OCI-LY7 (cell line): ENCODE results near the gene PAK1. TPM values are rescaled to one million over a fixed set of nuclear protein-coding genes. Genes with fewer than 3 reads are reported as not detected.

Experiments used
- BruUV-seq: library from RNA; stranded (reverse); fragments of 400-500 nt; replicated peaks from 2 replicates; lab custom pipeline; 2021; lab: Mats Ljungman, UMichigan
- CTCF ChIA-PET: fragments of 300-600 bp; sonication (Branson Sonifier 250); formaldehyde crosslinking; loops from one replicate; lab custom pipeline; 2022; ENCODE audit warnings: antibody characterized with exemption; ENCODE audit not compliant: unreplicated experiment; lab: Charles Lee
- POLR2A ChIA-PET: fragments of 300-600 bp; sonication (Branson Sonifier 250); formaldehyde crosslinking; loops from one replicate; lab custom pipeline; 2022; ENCODE audit warnings: antibody characterized with exemption; lab: Charles Lee
- DNase-seq: peaks from one replicate; pipeline ENCODE4 v3.0.0-alpha.2; 2015; ENCODE audit warnings: low spot score
- H2AFZ ChIP-seq: fragments of 200-600 bp; sonication (generic), shearing (Covaris generic); 2 replicates; pipeline ENCODE4 v1.6.1; 2014; ENCODE audit warnings: mild to moderate bottlenecking, antibody characterized with exemption, low read length, moderate library complexity
- H3K27ac ChIP-seq: fragments of 200-600 bp; sonication (generic); 2 replicates; pipeline ENCODE4 v1.5.1; 2014; ENCODE audit warnings: mixed run types, low read depth, mild to moderate bottlenecking, moderate library complexity, low read length, inconsistent platforms; ENCODE audit not compliant: poor library complexity, severe bottlenecking
- H3K36me3 ChIP-seq: fragments of 200-600 bp; sonication (generic); 2 replicates; pipeline ENCODE4 v1.6.1; 2014; ENCODE audit warnings: mild to moderate bottlenecking, antibody characterized with exemption, low read length, moderate library complexity, mixed read lengths; ENCODE audit not compliant: insufficient read depth
- H3K4me1 ChIP-seq: fragments of 200-600 bp; sonication (generic); 2 replicates; pipeline ENCODE4 v1.5.1; 2014; ENCODE audit warnings: mild to moderate bottlenecking, low read length; ENCODE audit not compliant: insufficient read depth, poor library complexity, severe bottlenecking
- H3K4me2 ChIP-seq: fragments of 200-600 bp; sonication (generic); 2 replicates; pipeline ENCODE4 v1.6.1; 2014; ENCODE audit warnings: mild to moderate bottlenecking, low read length
- H3K4me3 ChIP-seq: fragments of 200-600 bp; sonication (generic); 2 replicates; pipeline ENCODE4 v1.5.1; 2014; ENCODE audit warnings: mild to moderate bottlenecking, low read depth, low read length; ENCODE audit not compliant: poor library complexity, severe bottlenecking
- H3K79me2 ChIP-seq: fragments of 200-600 bp; sonication (generic); 2 replicates; pipeline ENCODE4 v1.6.1; 2016; ENCODE audit warnings: low read depth, mild to moderate bottlenecking, low read length, moderate library complexity, mixed read lengths; ENCODE audit not compliant: insufficient read depth
- H3K9me2 ChIP-seq: fragments of 200-600 bp; sonication (generic); 2 replicates; pipeline ENCODE4 v1.6.1; 2016; ENCODE audit warnings: mild to moderate bottlenecking, low read length, mixed read lengths; ENCODE audit not compliant: insufficient read depth
- H3K9me3 ChIP-seq: fragments of 200-600 bp; sonication (generic); 2 replicates; pipeline ENCODE4 v1.6.1; 2014; ENCODE audit warnings: mild to moderate bottlenecking, mixed run types, low read length, mixed read lengths
- H4K20me1 ChIP-seq: fragments of 200-600 bp; sonication (generic); 2 replicates; pipeline ENCODE4 v1.6.1; 2014; ENCODE audit warnings: mild to moderate bottlenecking, antibody characterized with exemption, low read length, moderate library complexity, mixed read lengths; ENCODE audit not compliant: insufficient read depth
- CTCF ChIP-seq: fragments of 200-600 bp; sonication (generic); conservative IDR thresholded peaks from 2 replicates; pipeline ENCODE4 v1.5.1; 2014; ENCODE audit warnings: mild to moderate bottlenecking, antibody characterized with exemption, low read length, moderate library complexity, mixed read lengths
- EZH2phosphoT487 ChIP-seq: fragments of 200-600 bp; sonication (generic); IDR thresholded peaks from 2 replicates; pipeline ENCODE4 v1.6.1; 2018; ENCODE audit warnings: low read depth, borderline replicate concordance, mild to moderate bottlenecking, mixed run types, antibody characterized with exemption, low read length, moderate library complexity, mixed read lengths
- intact Hi-C: fragments of 100-400 bp; cut with micrococcal nuclease; formaldehyde crosslinking; loops from one replicate; pipeline ENCODE4 v1.10.0; 2022; ENCODE audit not compliant: unreplicated experiment
- total RNA-seq, 2 experiments: library from RNA; depleted of rRNA in 1 of 2; stranded (reverse); fragments of >200 nt in 1 of 2; shearing (Covaris generic) in 1 of 2; gene quantifications; 2 replicates each; pipeline ENCODE4 v1.2.3, GENCODE V29; 2014 to 2022

The PAK1 gene
- total RNA-seq, 2 experiments from 2014 or later, result 1.0 to 3.4 TPM

GRCh38 chr11:77396305-77396704 is 77.6 kb downstream of the PAK1 start:
- no peaks in the 10 kb centered on the region for H4K20me1 ChIP-seq
- no peak for DNase-seq
- H3K27ac ChIP-seq, result no peak overlapping the region
- H3K4me2 ChIP-seq, result no peak overlapping the region
- H3K9me2 ChIP-seq, result no peaks in the 10 kb centered on the region
- no peaks in the 10 kb centered on the region for H3K79me2 ChIP-seq
- no peak for TF ChIP-seq EZH2phosphoT487
- no peaks in the 10 kb centered on the region for H3K9me3 ChIP-seq
- POLR2A ChIA-PET, result no interaction called here
- BruUV-seq, result no TSS peak
- H3K4me1 ChIP-seq, result no peaks in the 10 kb centered on the region
- no peak overlapping the region for H2AFZ ChIP-seq
- H3K36me3 ChIP-seq, result no peaks in the 10 kb centered on the region
- intact Hi-C loops, result no loop called here
- no peak overlapping the region for H3K4me3 ChIP-seq
- CTCF ChIA-PET, result no interaction called here

GRCh38 chr11:77395460-77396173 is 78.3 kb downstream of the PAK1 start:
- DNase-seq, result no peak

GRCh38 chr11:77392842-77393241 is 81.1 kb downstream of the PAK1 start:
- Histone ChIP-seq H2AFZ (no peak overlapping the region), H3K9me2 (no peaks in the 10 kb centered on the region), H3K79me2 (no peaks in the 10 kb centered on the region), H3K4me1 (no peaks in the 10 kb centered on the region), H4K20me1 (no peaks in the 10 kb centered on the region), H3K4me2 (no peak overlapping the region), H3K4me3 (no peak overlapping the region), H3K27ac (no peak overlapping the region), H3K36me3 (no peaks in the 10 kb centered on the region), H3K9me3 (no peaks in the 10 kb centered on the region)
- intact Hi-C loops, result no loop called here
- ChIA-PET POLR2A (interaction anchor here (0.6 kb wide), 1 partner anchor 128 kb away, joined by 4 read pairs; no protein-coding TSS in a partner anchor), CTCF (no interaction called here)
- DNase-seq, result no peak
- BruUV-seq, result no TSS peak
- TF ChIP-seq EZH2phosphoT487 (no peak), CTCF (no peak)

More at GRCh38 chr11:77395460-77396173, 78.3 kb downstream of the PAK1 start:
- no peaks in the 10 kb centered on the region for H4K20me1 ChIP-seq
- ChIA-PET CTCF (no interaction called here), POLR2A (no interaction called here)
- intact Hi-C loops, result no loop called here
- no peak overlapping the region for H3K27ac ChIP-seq
- no peak for TF ChIP-seq EZH2phosphoT487
- no peak for TF ChIP-seq CTCF
- H3K9me3 ChIP-seq, result no peaks in the 10 kb centered on the region
- no peaks in the 10 kb centered on the region for H3K4me1 ChIP-seq
- H3K4me3 ChIP-seq, result no peak overlapping the region
- H3K79me2 ChIP-seq, result no peaks in the 10 kb centered on the region
- no peaks in the 10 kb centered on the region for H3K9me2 ChIP-seq
- BruUV-seq, result no TSS peak
- no peak overlapping the region for H2AFZ ChIP-seq
- no peaks in the 10 kb centered on the region for H3K36me3 ChIP-seq
- no peak overlapping the region for H3K4me2 ChIP-seq
